ENCODE measurements around the gene JARID2. TPM values are rescaled to one million over a fixed set of nuclear protein-coding genes. Genes with fewer than 3 reads are reported as not detected.

The JARID2 gene
- total and polyA plus RNA-seq, 4 donors = 3.8 to 14.8 (median 12.0) TPM

- WGBS, 2 donors = 52 to 86% methylated on average over 3 of the region's 3 CpGs
- Histone ChIP-seq H3K9me3 (ENCODE audit: control insufficient read depth in 4 of 4, insufficient read depth in 3 of 4, low read length in 3 of 4) (no peaks in the 10 kb centered on the region), H3K27me3 (ENCODE audit: control insufficient read depth in 3 of 3, insufficient read depth in 3 of 3, low read length in 2 of 3) (no peaks in the 10 kb centered on the region), H3K9ac (ENCODE audit: insufficient read depth in 1 of 2, low read length in 2 of 2) (no peak overlapping the region), H3K4me1 (ENCODE audit: control insufficient read depth in 5 of 5, insufficient read depth in 5 of 5, low read length in 5 of 5) (peaks cover 4 to 55% (median 35%) of the 10 kb centered on the region in 5 donors), H3K4me3 (no peak overlapping the region), H3K36me3 (ENCODE audit: control insufficient read depth in 4 of 4, insufficient read depth in 4 of 4, low read length in 4 of 4) (no peaks in the 10 kb centered on the region), H3K27ac (ENCODE audit: low read depth in 1 of 2, low read length in 1 of 2) (no peak overlapping the region)
- no peak for TF ChIP-seq CTCF (IDR thresholded peaks at IDR 0.05; ENCODE audit: control extremely low read depth, extremely low read depth)
- no peak for DNase-seq
- no peak for ATAC-seq (ENCODE audit: insufficient read depth, low FRiP score)
Measured at GRCh38 chr6:15361197-15361596, 115.3 kb downstream of the JARID2 start.

GRCh38 chr6:15362274-15363160, 116.6 kb downstream of the JARID2 start:
- ATAC-seq (ENCODE audit: insufficient read depth, low FRiP score) (no peak), DNase-seq (peak in 1 of 3 donors; percentile 24)
- WGBS, 2 donors = 64 to 66% methylated on average over 9 of the region's 9 CpGs
- H3K9ac ChIP-seq (ENCODE audit: insufficient read depth in 1 of 2, low read length in 2 of 2) = peak overlapping the region in 1 of 2 donors; percentile 18
- no peak for TF ChIP-seq CTCF (IDR thresholded peaks at IDR 0.05; ENCODE audit: control extremely low read depth, extremely low read depth)
- H3K27me3 ChIP-seq (ENCODE audit: control insufficient read depth in 3 of 3, insufficient read depth in 3 of 3, low read length in 2 of 3) = no peaks in the 10 kb centered on the region
- H3K4me3 ChIP-seq = no peak overlapping the region
- H3K36me3 ChIP-seq (ENCODE audit: control insufficient read depth in 4 of 4, insufficient read depth in 4 of 4, low read length in 4 of 4) = no peaks in the 10 kb centered on the region
- peaks cover 6 to 55% (median 35%) of the 10 kb centered on the region in 5 donors for H3K4me1 ChIP-seq (ENCODE audit: control insufficient read depth in 5 of 5, insufficient read depth in 5 of 5, low read length in 5 of 5)
- no peaks in the 10 kb centered on the region for H3K9me3 ChIP-seq (ENCODE audit: control insufficient read depth in 4 of 4, insufficient read depth in 3 of 4, low read length in 3 of 4)
- H3K27ac ChIP-seq (ENCODE audit: low read depth in 1 of 2, low read length in 1 of 2) = no peak overlapping the region

- Histone ChIP-seq H3K36me3 (ENCODE audit: control insufficient read depth in 4 of 4, insufficient read depth in 4 of 4, low read length in 4 of 4) (no peaks in the 10 kb centered on the region), H3K27ac (ENCODE audit: low read depth in 1 of 2, low read length in 1 of 2) (no peak overlapping the region), H3K4me3 (no peak overlapping the region), H3K4me1 (ENCODE audit: control insufficient read depth in 5 of 5, insufficient read depth in 5 of 5, low read length in 5 of 5) (peaks cover 6 to 49% (median 35%) of the 10 kb centered on the region in 5 donors), H3K27me3 (ENCODE audit: control insufficient read depth in 3 of 3, insufficient read depth in 3 of 3, low read length in 2 of 3) (no peaks in the 10 kb centered on the region), H3K9ac (ENCODE audit: insufficient read depth in 1 of 2, low read length in 2 of 2) (peak overlapping the region in 1 of 2 donors; percentile 18), H3K9me3 (ENCODE audit: control insufficient read depth in 4 of 4, insufficient read depth in 3 of 4, low read length in 3 of 4) (no peaks in the 10 kb centered on the region)
- TF ChIP-seq CTCF (IDR thresholded peaks at IDR 0.05; ENCODE audit: control extremely low read depth, extremely low read depth) = no peak
- 76% methylated on average over 3 of the region's 3 CpGs for WGBS, 2 donors
- no peak for DNase-seq
- ATAC-seq (ENCODE audit: insufficient read depth, low FRiP score) = no peak
Measured at GRCh38 chr6:15363164-15363522, 117.3 kb downstream of the JARID2 start.
